Measurements from ENCODE around the gene PAK2.

Gene PAK2

GRCh38 chr3:196726788-196727675 lies 12.6 kb upstream of the PAK2 start:
- peak; percentile 22 for DNase-seq (ENCODE audit: extremely low spot score)
- ChIA-PET POLR2A (no interaction called here), CTCF (interaction anchor here (1.5 kb wide), 1 partner anchor 13 kb away, joined by 3 read pairs; the partner anchor contains the start of gene PAK2)
- TF ChIP-seq, protein P1, sequence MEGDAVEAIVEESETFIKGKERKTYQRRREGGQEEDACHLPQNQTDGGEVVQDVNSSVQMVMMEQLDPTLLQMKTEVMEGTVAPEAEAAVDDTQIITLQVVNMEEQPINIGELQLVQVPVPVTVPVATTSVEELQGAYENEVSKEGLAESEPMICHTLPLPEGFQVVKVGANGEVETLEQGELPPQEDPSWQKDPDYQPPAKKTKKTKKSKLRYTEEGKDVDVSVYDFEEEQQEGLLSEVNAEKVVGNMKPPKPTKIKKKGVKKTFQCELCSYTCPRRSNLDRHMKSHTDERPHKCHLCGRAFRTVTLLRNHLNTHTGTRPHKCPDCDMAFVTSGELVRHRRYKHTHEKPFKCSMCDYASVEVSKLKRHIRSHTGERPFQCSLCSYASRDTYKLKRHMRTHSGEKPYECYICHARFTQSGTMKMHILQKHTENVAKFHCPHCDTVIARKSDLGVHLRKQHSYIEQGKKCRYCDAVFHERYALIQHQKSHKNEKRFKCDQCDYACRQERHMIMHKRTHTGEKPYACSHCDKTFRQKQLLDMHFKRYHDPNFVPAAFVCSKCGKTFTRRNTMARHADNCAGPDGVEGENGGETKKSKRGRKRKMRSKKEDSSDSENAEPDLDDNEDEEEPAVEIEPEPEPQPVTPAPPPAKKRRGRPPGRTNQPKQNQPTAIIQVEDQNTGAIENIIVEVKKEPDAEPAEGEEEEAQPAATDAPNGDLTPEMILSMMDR (IDR thresholded peaks at IDR 0.05; ENCODE audit: control extremely low read depth, extremely low read depth, low read depth, missing control alignments), result no peak

DNA sequence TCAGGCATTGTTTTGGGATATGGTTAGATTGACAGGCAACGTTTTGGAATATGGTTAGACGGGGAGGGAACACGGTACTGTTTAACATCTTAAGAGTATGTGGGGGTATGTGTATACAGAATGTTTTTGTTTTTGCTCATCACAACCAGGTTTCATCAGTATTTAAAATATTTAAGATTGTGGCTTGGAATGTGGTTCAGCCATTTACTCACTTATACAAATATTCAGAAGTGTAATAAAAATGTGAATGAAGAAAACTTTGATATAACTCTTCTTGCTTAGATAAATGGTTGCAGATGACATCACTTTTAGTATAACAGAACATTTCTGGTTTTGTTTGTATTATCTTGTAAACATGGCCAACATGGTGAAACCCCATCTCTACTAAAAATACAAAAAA lies 3.9 kb upstream of the PAK2 start:
- CTCF ChIA-PET, result interaction anchor here (1.2 kb wide), 1 partner anchor 10 kb away, joined by 3 read pairs; no protein-coding TSS in a partner anchor
- POLR2A ChIA-PET, result no interaction called here
- no peak for DNase-seq (ENCODE audit: extremely low spot score)
- TF ChIP-seq, protein P1 (IDR thresholded peaks at IDR 0.05; ENCODE audit: control extremely low read depth, extremely low read depth, low read depth, missing control alignments), result no peak

GRCh38 chr3:196736670-196737374 lies 2.8 kb upstream of the PAK2 start:
- ChIA-PET POLR2A (interaction anchor here (0.6 kb wide), 1 partner anchor 619 kb away, joined by 3 read pairs; no protein-coding TSS in a partner anchor), CTCF (interaction anchor here (1.2 kb wide), 1 partner anchor 11 kb away, joined by 3 read pairs; no protein-coding TSS in a partner anchor)
- no peak for DNase-seq (ENCODE audit: extremely low spot score)
- TF ChIP-seq, protein P1 (IDR thresholded peaks at IDR 0.05; ENCODE audit: control extremely low read depth, extremely low read depth, low read depth, missing control alignments), result no peak

DNA sequence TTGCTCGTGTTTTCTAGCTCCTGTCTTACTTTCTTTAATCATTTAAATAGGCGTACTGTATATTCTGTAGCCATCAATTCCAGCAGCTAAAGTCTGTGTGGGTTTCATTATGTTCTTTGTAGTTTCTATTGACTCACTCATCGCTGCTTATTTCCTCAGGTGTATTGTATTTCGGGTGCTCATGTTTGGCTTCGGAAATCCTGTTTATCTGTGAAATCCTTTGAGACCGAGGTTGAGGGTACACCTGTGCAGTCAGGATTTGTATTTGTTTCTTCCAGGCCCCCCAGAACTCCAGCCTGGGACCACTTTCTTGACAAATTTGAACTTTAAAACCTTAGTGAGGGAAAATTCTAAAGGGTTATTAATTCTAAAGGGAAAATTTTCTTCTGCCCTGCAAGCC lies 2.0 kb upstream of the PAK2 start:
- TF ChIP-seq, protein P1 (IDR thresholded peaks at IDR 0.05; ENCODE audit: control extremely low read depth, extremely low read depth, low read depth, missing control alignments), result no peak
- no peak for DNase-seq (ENCODE audit: extremely low spot score)
- POLR2A ChIA-PET, result no interaction called here
- CTCF ChIA-PET, result no interaction called here

GRCh38 chr3:196740481-196741248 lies 1.0 kb downstream of the PAK2 start:
- ChIA-PET CTCF (interaction anchor here (1.3 to 1.7 kb wide), 4 partner anchors 15 to 60 kb away, joined by 3 to 6 read pairs (median 3); no protein-coding TSS in a partner anchor), POLR2A (interaction anchor here (0.7 to 1.6 kb wide), 4 partner anchors 12 to 201 kb away, joined by 3 to 7 read pairs (median 4); partner anchors contain the start of genes CEP19 and PIGX)
- TF ChIP-seq, protein P1 (IDR thresholded peaks at IDR 0.05; ENCODE audit: control extremely low read depth, extremely low read depth, low read depth, missing control alignments), result no peak
- DNase-seq (ENCODE audit: extremely low spot score), result no peak
